Sigmoid colon (tissue), 7 donors: Measurements from ENCODE around the gene SLC2A13. TPM values are rescaled to one million over a fixed set of nuclear protein-coding genes. Genes with fewer than 3 reads are reported as not detected.
"Not testable (repeated sequence)": the region's sequence is repeated elsewhere in the genome, so short reads cannot be mapped to it uniquely, and the experiment has no call there.

Source experiments
- DNase-seq: peaks from one replicate; pipeline ENCODE4 v3.0.0-alpha.2; 2019
- H3K27ac ChIP-seq, 4 donors: fragments of 200-600 bp; sonication (generic); one replicate each; pipeline ENCODE4 v1.5.1; 2016 to 2019; ENCODE audit warnings: mild to moderate bottlenecking in 1 of 4
- H3K27me3 ChIP-seq, 3 donors: fragments of 200-600 bp; sonication (generic); one replicate each; pipeline ENCODE4 v1.5.1; 2019; ENCODE audit warnings: mild to moderate bottlenecking in 1 of 3
- H3K36me3 ChIP-seq, 4 donors: fragments of 200-600 bp; sonication (generic); one replicate each; pipeline ENCODE4 v1.5.1; 2016 to 2019
- H3K4me1 ChIP-seq, 4 donors: fragments of 200-600 bp; sonication (generic); one replicate each; pipeline ENCODE4 v1.5.1; 2017 to 2019
- H3K4me3 ChIP-seq, 4 donors: fragments of 200-600 bp; sonication (generic); one replicate each; pipeline ENCODE4 v1.5.1; 2017 to 2019; ENCODE audit warnings: mild to moderate bottlenecking in 2 of 4, moderate library complexity in 1 of 4
- H3K9me3 ChIP-seq, 4 donors: fragments of 200-600 bp in 3 of 4; sonication (generic) in 3 of 4; one replicate each; pipeline versions ENCODE4 v1.5.1 to v1.6.1; 2013 to 2019
- EP300 ChIP-seq, 4 donors: sonication (generic); formaldehyde crosslinking; IDR thresholded peaks; one replicate each; pipeline ENCODE4 v1.6.1; 2017; ENCODE audit warnings: antibody characterized with exemption in 4 of 4
- POLR2A ChIP-seq, 2 donors: fragments of 450-650 bp; IDR thresholded peaks; one replicate each; pipeline ENCODE4 v1.6.1; 2016; ENCODE audit warnings: antibody characterized with exemption in 2 of 2, mild to moderate bottlenecking in 2 of 2, moderate library complexity in 2 of 2
- POLR2AphosphoS5 ChIP-seq, 4 donors: sonication (generic); formaldehyde crosslinking; IDR thresholded peaks; one replicate each; pipeline ENCODE4 v1.6.1; 2017; ENCODE audit warnings: antibody characterized with exemption in 4 of 4
- WGBS, 2 donors: extraction: QIAGEN DNeasy Blood & Tissue Kit; methylation state at CpG; one replicate each; pipeline ENCODE4 v1.1.7; 2013; 5-methylcytosine and 5-hydroxymethylcytosine counted together
- intact Hi-C: fragments of 100-400 bp; cut with DNase I; formaldehyde crosslinking; loops from one replicate; pipeline ENCODE4 v1.15.1; 2023
- polyA plus RNA-seq, 3 donors: library from polyadenylated mRNA; stranded (reverse); fragments of 200-250 nt; gene quantifications; one replicate each; pipeline ENCODE4 v1.2.3, GENCODE V29; 2013
- total RNA-seq, 4 donors: library from RNA; depleted of rRNA; stranded (reverse); fragments of >200 nt; gene quantifications; one replicate each; pipeline ENCODE4 v1.1.0, GENCODE V29; 2016
- TF ChIP-seq, protein P1 (sequence below), 4 experiments: fragments of 450-650 bp in 3 of 4; fragments of 200-600 bp in 1 of 4; IDR thresholded peaks; one replicate each; pipeline ENCODE4 v1.5.1; 2016 to 2019; ENCODE audit warnings: antibody characterized with exemption in 4 of 4, mild to moderate bottlenecking in 3 of 4, moderate library complexity in 2 of 4
- donor health status: healthy with polysubstance abuse.
- donor health status: Bipolar disorder and iron deficiency.
- donor health status: healthy.

The SLC2A13 gene
- total and polyA plus RNA-seq, 7 donors: 1.8 to 32.3 (median 20.2) TPM

GRCh38 chr12:39867631-39868327 lies 238.1 kb downstream of the SLC2A13 start:
- 80 to 86% methylated on average over 1 of the region's 1 CpG for WGBS, 2 donors
- H3K36me3 ChIP-seq: no peaks in the 10 kb centered on the region
- intact Hi-C loops: no loop called here
- H3K4me3 ChIP-seq: no peak overlapping the region
- no peaks in the 10 kb centered on the region for H3K4me1 ChIP-seq
- no peak for DNase-seq
- TF ChIP-seq EP300 (IDR thresholded peaks at IDR 0.05) (no peak), POLR2AphosphoS5 (IDR thresholded peaks at IDR 0.05) (no peak), POLR2A (IDR thresholded peaks at IDR 0.05) (no peak)
- TF ChIP-seq, protein P1, sequence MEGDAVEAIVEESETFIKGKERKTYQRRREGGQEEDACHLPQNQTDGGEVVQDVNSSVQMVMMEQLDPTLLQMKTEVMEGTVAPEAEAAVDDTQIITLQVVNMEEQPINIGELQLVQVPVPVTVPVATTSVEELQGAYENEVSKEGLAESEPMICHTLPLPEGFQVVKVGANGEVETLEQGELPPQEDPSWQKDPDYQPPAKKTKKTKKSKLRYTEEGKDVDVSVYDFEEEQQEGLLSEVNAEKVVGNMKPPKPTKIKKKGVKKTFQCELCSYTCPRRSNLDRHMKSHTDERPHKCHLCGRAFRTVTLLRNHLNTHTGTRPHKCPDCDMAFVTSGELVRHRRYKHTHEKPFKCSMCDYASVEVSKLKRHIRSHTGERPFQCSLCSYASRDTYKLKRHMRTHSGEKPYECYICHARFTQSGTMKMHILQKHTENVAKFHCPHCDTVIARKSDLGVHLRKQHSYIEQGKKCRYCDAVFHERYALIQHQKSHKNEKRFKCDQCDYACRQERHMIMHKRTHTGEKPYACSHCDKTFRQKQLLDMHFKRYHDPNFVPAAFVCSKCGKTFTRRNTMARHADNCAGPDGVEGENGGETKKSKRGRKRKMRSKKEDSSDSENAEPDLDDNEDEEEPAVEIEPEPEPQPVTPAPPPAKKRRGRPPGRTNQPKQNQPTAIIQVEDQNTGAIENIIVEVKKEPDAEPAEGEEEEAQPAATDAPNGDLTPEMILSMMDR (IDR thresholded peaks at IDR 0.05): no peak
- no peaks in the 10 kb centered on the region for H3K27me3 ChIP-seq
- H3K9me3 ChIP-seq: no peaks in the 10 kb centered on the region
- no peak overlapping the region for H3K27ac ChIP-seq

- no peak overlapping the region for H3K27ac ChIP-seq
- 99% methylated on average over 6 of the region's 6 CpGs for WGBS, 2 donors
- DNase-seq: no peak
- no peaks in the 10 kb centered on the region for H3K27me3 ChIP-seq
- no peaks in the 10 kb centered on the region for H3K4me1 ChIP-seq
- H3K4me3 ChIP-seq: no peak overlapping the region
- intact Hi-C loops: no loop called here
- no peak for TF ChIP-seq POLR2AphosphoS5 (IDR thresholded peaks at IDR 0.05)
- TF ChIP-seq EP300 (IDR thresholded peaks at IDR 0.05): no peak
- no peak for TF ChIP-seq POLR2A (IDR thresholded peaks at IDR 0.05)
- TF ChIP-seq, protein P1 (IDR thresholded peaks at IDR 0.05): no peak
- H3K36me3 ChIP-seq: no peaks in the 10 kb centered on the region
- no peaks in the 10 kb centered on the region for H3K9me3 ChIP-seq
Observed at GRCh38 chr12:39866135-39866534, 239.7 kb downstream of the SLC2A13 start.

- Histone ChIP-seq H3K27ac (no peak overlapping the region), H3K36me3 (no peaks in the 10 kb centered on the region), H3K4me1 (no peaks in the 10 kb centered on the region), H3K27me3 (no peaks in the 10 kb centered on the region), H3K9me3 (no peaks in the 10 kb centered on the region), H3K4me3 (no peak overlapping the region)
- DNase-seq: no peak
- TF ChIP-seq, protein P1 (IDR thresholded peaks at IDR 0.05): no peak
- intact Hi-C loops: no loop called here
- 87 to 91% methylated on average over 2 of the region's 2 CpGs for WGBS, 2 donors
Observed at GRCh38 chr12:39860695-39861094, 245.2 kb downstream of the SLC2A13 start.

DNA sequence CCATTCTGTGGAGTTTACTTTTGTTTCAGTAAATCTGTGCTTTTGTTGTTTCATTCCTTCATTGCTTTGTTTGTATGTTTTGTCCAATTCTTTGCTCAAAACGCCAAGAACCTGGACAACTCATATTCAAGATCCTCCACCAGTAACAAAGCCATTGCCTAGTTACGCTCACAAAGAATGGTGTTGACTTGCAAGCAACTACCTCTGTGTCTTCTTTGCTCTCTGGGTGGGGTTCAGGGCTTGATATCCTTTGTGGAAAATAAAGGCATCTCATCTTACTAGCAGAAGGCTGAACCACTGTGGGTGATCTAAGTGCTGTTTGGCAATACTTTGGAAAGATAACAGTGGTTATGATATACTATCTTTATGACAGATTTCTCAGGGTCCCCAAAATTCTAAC lies 252.9 kb downstream of the SLC2A13 start:
- Histone ChIP-seq H3K36me3 (peaks cover 0 to 6% (median 0%) of the 10 kb centered on the region in 4 donors), H3K4me3 (no peak overlapping the region), H3K27ac (no peak overlapping the region), H3K27me3 (no peaks in the 10 kb centered on the region), H3K9me3 (no peaks in the 10 kb centered on the region), H3K4me1 (no peaks in the 10 kb centered on the region)
- intact Hi-C loops: no loop called here
- TF ChIP-seq EP300 (IDR thresholded peaks at IDR 0.05): no peak
- TF ChIP-seq POLR2A (IDR thresholded peaks at IDR 0.05): no peak
- TF ChIP-seq, protein P1 (IDR thresholded peaks at IDR 0.05): no peak
- TF ChIP-seq POLR2AphosphoS5 (IDR thresholded peaks at IDR 0.05): no peak
- no peak for DNase-seq
- 93 to 97% methylated on average over 2 of the region's 2 CpGs for WGBS, 2 donors

- Histone ChIP-seq H3K9me3 (no peaks in the 10 kb centered on the region), H3K4me3 (no peak overlapping the region), H3K4me1 (no peaks in the 10 kb centered on the region), H3K36me3 (peaks cover 0 to 6% (median 0%) of the 10 kb centered on the region in 4 donors), H3K27me3 (no peaks in the 10 kb centered on the region), H3K27ac (no peak overlapping the region)
- TF ChIP-seq EP300 (IDR thresholded peaks at IDR 0.05) (no peak), POLR2A (IDR thresholded peaks at IDR 0.05) (no peak), POLR2AphosphoS5 (IDR thresholded peaks at IDR 0.05) (no peak)
- TF ChIP-seq, protein P1 (IDR thresholded peaks at IDR 0.05): no peak
- intact Hi-C loops: no loop called here
- DNase-seq: no peak
- 90 to 91% methylated on average over 1 of the region's 1 CpG for WGBS, 2 donors
Observed at GRCh38 chr12:39852346-39852745, 253.5 kb downstream of the SLC2A13 start.

- DNase-seq, H3K27ac ChIP-seq, H3K9me3 ChIP-seq, intact Hi-C loops, H3K4me1 ChIP-seq, H3K4me3 ChIP-seq, H3K36me3 ChIP-seq, H3K27me3 ChIP-seq: not testable (repeated sequence)
- 90 to 91% methylated on average over 1 of the region's 1 CpG for WGBS, 2 donors
Observed at GRCh38 chr12:39848218-39848617, 257.7 kb downstream of the SLC2A13 start.
